SH-SY5Y (cell line): Measurements from ENCODE around the gene TPRN.

ENCODE experiments used
- GATA2 ChIP-seq: IDR thresholded peaks from 2 replicates; pipeline ENCODE4 v1.6.1; 2011; ENCODE audit warnings: mild to moderate bottlenecking, low read depth, low read length
- GATA3 ChIP-seq: IDR thresholded peaks from 2 replicates; pipeline ENCODE4 v1.6.1; 2011; ENCODE audit warnings: low read depth, mild to moderate bottlenecking, low read length, moderate library complexity

GRCh38 chr9:137148242-137148641, 52.3 kb downstream of the TPRN start:
- TF ChIP-seq GATA2, result no peak
- TF ChIP-seq GATA3, result no peak
